ENCODE results near the gene ZSWIM3. TPM values are rescaled to one million over a fixed set of nuclear protein-coding genes. Genes with fewer than 3 reads are reported as not detected.

Gene ZSWIM3
- total and polyA plus RNA-seq, 2 donors (not counting 3 experiments of a cell fraction or from before 2014, with no cell fraction given): 3.8 to 4.4 TPM

DNA sequence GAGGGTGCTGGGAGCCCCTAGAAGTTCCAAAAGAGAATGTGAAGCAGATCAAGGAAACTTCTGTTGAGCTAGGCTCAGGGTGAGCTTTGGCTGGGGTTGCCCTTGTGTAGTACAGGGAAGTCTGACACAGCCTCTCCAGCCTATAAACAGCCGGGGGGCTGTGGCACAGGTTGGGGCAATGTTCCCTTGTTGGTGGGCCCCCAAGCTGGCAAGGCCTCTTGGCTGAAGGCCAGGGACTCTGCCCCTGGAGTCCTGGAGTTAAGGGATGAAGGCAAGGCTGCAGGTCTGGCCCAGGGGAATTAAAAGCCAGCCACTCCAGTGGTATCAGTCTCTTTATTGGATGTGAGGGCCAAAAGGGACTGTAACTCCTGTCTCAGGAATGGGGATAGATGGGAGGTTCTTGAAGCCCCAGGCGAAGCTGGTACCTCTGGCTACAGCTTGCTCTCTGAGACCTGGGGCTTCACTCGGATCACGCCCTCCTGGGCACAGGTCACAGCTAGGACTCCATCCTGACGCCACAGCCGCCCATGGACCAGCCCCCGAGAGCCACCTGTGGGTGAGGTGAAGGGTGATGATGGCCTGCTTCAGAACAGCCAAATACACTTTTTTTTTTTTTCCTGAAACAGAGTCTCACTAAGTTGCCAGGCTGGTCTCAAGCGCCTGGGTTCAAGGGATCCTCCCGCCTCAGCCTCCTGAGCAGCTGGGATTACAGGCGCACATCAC, 15.8 kb upstream of the ZSWIM3 start:
- Histone ChIP-seq H3K27me3 (ENCODE audit: control insufficient read depth in 2 of 2, insufficient read depth in 2 of 2, low read length in 2 of 2) (no peaks in the 10 kb centered on the region), H3K9me3 (replicated peaks; ENCODE audit: control insufficient read depth, insufficient read depth, low read length) (no peaks in the 10 kb centered on the region), H3K4me3 (replicated peaks in 1 of 3; ENCODE audit: insufficient read depth in 1 of 3, low read depth in 1 of 3, low read length in 3 of 3) (no peak overlapping the region), H3K9ac (replicated peaks; ENCODE audit: extremely low read depth, insufficient read depth, low read length) (no peak overlapping the region), H3K9me1 (replicated peaks; ENCODE audit: control insufficient read depth, extremely low read depth, insufficient read depth, low read length) (no peaks in the 10 kb centered on the region), H3K27ac (ENCODE audit: insufficient read depth, low read depth, low read length) (no peak overlapping the region), H4K20me1 (replicated peaks; ENCODE audit: control insufficient read depth, extremely low read depth, insufficient read depth, low read length) (no peaks in the 10 kb centered on the region), H2AFZ (ENCODE audit: low read depth, low read length) (no peak overlapping the region), H3K4me1 (ENCODE audit: control insufficient read depth, extremely low read depth, insufficient read depth, low read length) (peaks cover 6% of the 10 kb centered on the region), H3K4me2 (ENCODE audit: insufficient read depth, low read length) (no peak overlapping the region), H3K36me3 (ENCODE audit: control insufficient read depth in 2 of 2, extremely low read depth in 1 of 2, insufficient read depth in 2 of 2, low read length in 2 of 2) (peaks cover 0 to 34% of the 10 kb centered on the region in 2 experiments), H3K79me2 (ENCODE audit: control insufficient read depth, insufficient read depth, low read length) (no peaks in the 10 kb centered on the region)
- intact Hi-C loops (cut with micrococcal nuclease): no loop called here
- TF ChIP-seq POLR2AphosphoS5 (IDR thresholded peaks at IDR 0.05; ENCODE audit: insufficient read depth, low read depth, low read length) (no peak), POLR2A (IDR thresholded peaks at IDR 0.05; ENCODE audit: low read depth, low read length) (no peak), JUN (IDR thresholded peaks at IDR 0.05; ENCODE audit: borderline replicate concordance, insufficient read depth, insufficient read length, low read depth) (no peak)
- TF ChIP-seq, protein P1, sequence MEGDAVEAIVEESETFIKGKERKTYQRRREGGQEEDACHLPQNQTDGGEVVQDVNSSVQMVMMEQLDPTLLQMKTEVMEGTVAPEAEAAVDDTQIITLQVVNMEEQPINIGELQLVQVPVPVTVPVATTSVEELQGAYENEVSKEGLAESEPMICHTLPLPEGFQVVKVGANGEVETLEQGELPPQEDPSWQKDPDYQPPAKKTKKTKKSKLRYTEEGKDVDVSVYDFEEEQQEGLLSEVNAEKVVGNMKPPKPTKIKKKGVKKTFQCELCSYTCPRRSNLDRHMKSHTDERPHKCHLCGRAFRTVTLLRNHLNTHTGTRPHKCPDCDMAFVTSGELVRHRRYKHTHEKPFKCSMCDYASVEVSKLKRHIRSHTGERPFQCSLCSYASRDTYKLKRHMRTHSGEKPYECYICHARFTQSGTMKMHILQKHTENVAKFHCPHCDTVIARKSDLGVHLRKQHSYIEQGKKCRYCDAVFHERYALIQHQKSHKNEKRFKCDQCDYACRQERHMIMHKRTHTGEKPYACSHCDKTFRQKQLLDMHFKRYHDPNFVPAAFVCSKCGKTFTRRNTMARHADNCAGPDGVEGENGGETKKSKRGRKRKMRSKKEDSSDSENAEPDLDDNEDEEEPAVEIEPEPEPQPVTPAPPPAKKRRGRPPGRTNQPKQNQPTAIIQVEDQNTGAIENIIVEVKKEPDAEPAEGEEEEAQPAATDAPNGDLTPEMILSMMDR (IDR thresholded peaks at IDR 0.05; ENCODE audit: extremely low read depth in 1 of 2, insufficient read depth in 1 of 2, low read depth in 1 of 2, low read length in 2 of 2): no peak
- dilution Hi-C loops (cut with MboI; ENCODE audit: extremely low pct_ligation_motif_present, low sequenced_read_pairs): no loop called here
- no TSS peak for BruUV-seq (replicated peaks)
- FAIRE-seq: no peak
- no peak for DNase-seq (ENCODE audit: low read depth, low spot score)
- ChIA-PET POLR2A (no interaction called here), CTCF (interaction anchor here (1.0 to 1.1 kb wide), 4 partner anchors 8 to 128 kb away, joined by 3 to 4 read pairs (median 3); no protein-coding TSS in a partner anchor)
